HUES64 (cell line): ENCODE results near the gene AFAP1L1.

Source experiments
- H3K27ac ChIP-seq: 2 replicates; pipeline ENCODE4 v1.7.0; 2013; ENCODE audit warnings: low read depth, low read length, inconsistent platforms
- H3K27me3 ChIP-seq: 2 replicates; pipeline ENCODE4 v1.6.1; 2013; ENCODE audit warnings: mild to moderate bottlenecking, low read length; ENCODE audit not compliant: insufficient read depth
- H3K36me3 ChIP-seq: 2 replicates; pipeline ENCODE4 v1.6.1; 2013; ENCODE audit warnings: mild to moderate bottlenecking, low read length; ENCODE audit not compliant: insufficient read depth
- H3K4me1 ChIP-seq: 2 replicates; pipeline ENCODE4 v1.6.1; 2013; ENCODE audit warnings: mild to moderate bottlenecking, low read length, moderate library complexity; ENCODE audit not compliant: insufficient read depth
- H3K4me3 ChIP-seq: 2 replicates; pipeline ENCODE4 v1.5.1; 2013; ENCODE audit warnings: mild to moderate bottlenecking, low read length, moderate library complexity
- H3K9ac ChIP-seq: 2 replicates; pipeline ENCODE4 v1.6.1; 2013; ENCODE audit warnings: mild to moderate bottlenecking, low read depth, low read length
- H3K9me3 ChIP-seq: 2 replicates; pipeline ENCODE4 v1.6.1; 2013; ENCODE audit warnings: low read depth, low read length; ENCODE audit not compliant: insufficient read depth
- WGBS: fragments of 150-250, 120-280 bp; methylation state at CpG from one replicate; pipeline ENCODE4 v1.1.7; 2013; ENCODE audit warnings: missing lambda C conversion rate; 5-methylcytosine and 5-hydroxymethylcytosine counted together

AFAP1L1 gene

DNA sequence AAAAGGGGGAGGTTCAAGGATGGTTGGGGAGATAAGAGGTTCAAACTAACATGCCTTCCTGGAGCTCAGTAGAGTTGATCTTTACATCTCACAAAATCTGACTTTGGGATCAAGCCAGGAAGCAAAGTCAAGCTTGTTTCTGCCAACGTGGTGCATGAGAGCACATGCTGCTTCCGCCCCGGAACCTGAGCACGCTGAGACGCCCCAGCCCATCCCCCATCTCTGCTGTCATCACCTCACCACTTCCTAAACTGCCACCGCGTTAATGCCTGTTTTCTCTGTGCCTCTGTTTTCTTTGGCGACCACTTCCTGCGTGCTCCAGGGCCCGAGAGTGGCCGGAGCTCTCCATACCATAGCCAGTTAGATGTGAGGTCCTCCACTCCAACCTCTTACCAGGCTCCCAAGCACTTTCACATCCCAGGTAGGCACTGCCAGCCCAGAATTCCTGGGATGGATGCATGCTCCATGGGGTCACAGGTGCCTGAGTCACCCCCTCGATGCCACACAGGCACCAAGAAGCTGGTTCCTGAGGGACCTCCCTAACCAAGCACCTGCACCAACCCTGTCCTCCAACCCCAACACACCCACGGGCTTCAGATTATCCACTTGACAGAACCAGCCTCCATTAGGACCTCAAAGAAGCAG, 31.2 kb upstream of the AFAP1L1 start:
- H3K4me1 ChIP-seq = no peaks in the 10 kb centered on the region
- no peaks in the 10 kb centered on the region for H3K9me3 ChIP-seq
- 82% methylated on average over 13 of the region's 13 CpGs for WGBS
- no peak overlapping the region for H3K27ac ChIP-seq
- peaks cover 4% of the 10 kb centered on the region; the same call in 1 of the 2 replicates for H3K27me3 ChIP-seq
- no peak overlapping the region for H3K9ac ChIP-seq
- no peaks in the 10 kb centered on the region for H3K36me3 ChIP-seq
- no peak overlapping the region for H3K4me3 ChIP-seq

- H3K4me3 ChIP-seq = no peak overlapping the region
- no peak overlapping the region for H3K27ac ChIP-seq
- peaks cover 5% of the 10 kb centered on the region; the same call in 1 of the 2 replicates for H3K9me3 ChIP-seq
- 99% methylated on average over 3 of the region's 3 CpGs for WGBS
- no peaks in the 10 kb centered on the region for H3K4me1 ChIP-seq
- H3K27me3 ChIP-seq = peaks cover under 1% of the 10 kb centered on the region; the same call in 1 of the 2 replicates
- H3K36me3 ChIP-seq = no peaks in the 10 kb centered on the region
- no peak overlapping the region for H3K9ac ChIP-seq
These were observed 29.3 kb upstream of the AFAP1L1 start for GRCh38 chr5:149242339-149242738.

DNA sequence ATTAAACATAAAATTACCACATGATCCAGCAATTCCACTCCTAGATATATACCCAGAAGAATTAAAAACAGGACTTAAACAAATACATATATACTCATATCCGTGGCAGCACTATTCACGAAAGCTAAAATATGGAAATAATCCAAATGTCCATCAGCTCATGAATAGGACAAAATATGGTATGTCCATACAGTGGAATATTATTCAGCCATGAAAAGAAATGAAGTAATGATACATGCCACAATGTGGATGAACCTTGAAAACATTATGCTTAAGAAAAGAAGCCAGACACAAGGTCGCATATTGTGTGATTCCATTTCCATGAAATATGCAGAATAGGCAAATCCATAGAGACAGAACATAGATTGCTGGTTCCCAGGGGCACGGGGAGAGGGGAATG, 24.8 kb upstream of the AFAP1L1 start:
- no peaks in the 10 kb centered on the region; the same call in 1 of the 2 replicates for H3K27me3 ChIP-seq
- no peaks in the 10 kb centered on the region for H3K4me1 ChIP-seq
- H3K9ac ChIP-seq = no peak overlapping the region
- WGBS = 85% methylated on average over 4 of the region's 4 CpGs
- H3K27ac ChIP-seq = no peak overlapping the region
- peaks cover 5% of the 10 kb centered on the region; the same call in 1 of the 2 replicates for H3K9me3 ChIP-seq
- no peak overlapping the region for H3K4me3 ChIP-seq
- no peaks in the 10 kb centered on the region for H3K36me3 ChIP-seq

DNA sequence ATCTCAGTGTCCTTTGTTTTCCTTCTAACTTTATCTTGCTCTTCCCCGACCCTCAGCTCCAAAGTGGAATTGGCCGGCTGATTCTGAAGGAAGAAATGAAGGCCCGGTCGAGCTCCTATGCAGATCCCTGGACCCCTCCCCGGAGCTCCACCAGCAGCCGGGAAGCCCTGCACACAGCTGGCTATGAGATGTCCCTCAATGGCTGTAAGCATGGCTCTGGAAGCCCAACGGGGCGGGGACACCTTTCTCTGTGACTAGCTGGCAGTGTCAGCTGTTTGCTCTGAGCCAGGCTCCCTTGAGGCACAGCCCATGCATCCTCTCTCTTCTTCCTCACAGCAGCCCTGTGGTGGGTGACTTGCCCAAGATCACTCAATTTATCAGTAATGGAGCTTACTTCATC, 23.9 kb upstream of the AFAP1L1 start:
- 90% methylated on average over 8 of the region's 8 CpGs for WGBS
- no peaks in the 10 kb centered on the region for H3K36me3 ChIP-seq
- no peak overlapping the region for H3K9ac ChIP-seq
- H3K9me3 ChIP-seq = peaks cover 5% of the 10 kb centered on the region; the same call in 1 of the 2 replicates
- H3K27ac ChIP-seq = no peak overlapping the region
- H3K4me3 ChIP-seq = no peak overlapping the region
- no peaks in the 10 kb centered on the region; the same call in 1 of the 2 replicates for H3K27me3 ChIP-seq
- no peaks in the 10 kb centered on the region for H3K4me1 ChIP-seq

- H3K9ac ChIP-seq = no peak overlapping the region
- no peaks in the 10 kb centered on the region for H3K36me3 ChIP-seq
- no peaks in the 10 kb centered on the region for H3K27me3 ChIP-seq
- H3K27ac ChIP-seq = no peak overlapping the region
- no peaks in the 10 kb centered on the region for H3K4me1 ChIP-seq
- 83% methylated on average over 4 of the region's 4 CpGs for WGBS
- peaks cover 5% of the 10 kb centered on the region; the same call in 1 of the 2 replicates for H3K9me3 ChIP-seq
- no peak overlapping the region for H3K4me3 ChIP-seq
These were observed 20.1 kb upstream of the AFAP1L1 start for GRCh38 chr5:149251546-149251945.

- Histone ChIP-seq H3K36me3 (no peaks in the 10 kb centered on the region), H3K27ac (no peak overlapping the region), H3K4me3 (no peak overlapping the region), H3K9me3 (no peaks in the 10 kb centered on the region), H3K4me1 (no peaks in the 10 kb centered on the region), H3K27me3 (no peaks in the 10 kb centered on the region), H3K9ac (no peak overlapping the region)
- 35% methylated on average over 3 of the region's 3 CpGs for WGBS
These were observed 17.2 kb upstream of the AFAP1L1 start for GRCh38 chr5:149254506-149254905.

GRCh38 chr5:149256451-149256850, 15.2 kb upstream of the AFAP1L1 start:
- Histone ChIP-seq H3K27me3 (peaks cover 3% of the 10 kb centered on the region; the same call in 1 of the 2 replicates), H3K36me3 (no peaks in the 10 kb centered on the region), H3K9me3 (no peaks in the 10 kb centered on the region), H3K27ac (no peak overlapping the region), H3K4me3 (no peak overlapping the region), H3K4me1 (no peaks in the 10 kb centered on the region), H3K9ac (no peak overlapping the region)

DNA sequence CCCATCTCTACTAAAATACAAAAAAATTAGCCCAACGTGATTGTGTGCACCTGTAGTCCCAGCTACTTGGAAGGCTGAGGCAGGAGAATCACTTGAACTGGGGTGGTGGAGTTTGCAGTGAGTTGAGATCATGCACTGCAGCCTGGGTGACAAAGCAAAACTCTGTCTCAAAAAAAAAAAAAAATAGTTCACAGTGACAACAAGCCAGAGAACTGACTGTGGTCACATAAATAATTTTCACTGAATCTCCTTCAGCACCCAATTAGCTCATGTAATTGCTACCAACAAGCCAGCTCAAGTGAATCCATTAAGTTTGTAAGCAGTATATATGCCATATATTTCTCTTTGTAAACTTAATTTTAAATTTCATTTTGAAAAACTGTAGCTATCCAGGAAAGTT, 14.5 kb upstream of the AFAP1L1 start:
- H3K9ac ChIP-seq = no peak overlapping the region
- 58% methylated on average over 1 of the region's 1 CpG for whole genome bisulfite sequencing
- H3K4me1 ChIP-seq = no peaks in the 10 kb centered on the region
- no peak overlapping the region for H3K27ac ChIP-seq
- no peak overlapping the region for H3K4me3 ChIP-seq
- peaks cover 3% of the 10 kb centered on the region; the same call in 1 of the 2 replicates for H3K27me3 ChIP-seq
- no peaks in the 10 kb centered on the region for H3K36me3 ChIP-seq
- H3K9me3 ChIP-seq = no peaks in the 10 kb centered on the region

- Histone ChIP-seq H3K9ac (no peak overlapping the region), H3K27ac (no peak overlapping the region), H3K4me3 (no peak overlapping the region), H3K9me3 (no peaks in the 10 kb centered on the region), H3K36me3 (no peaks in the 10 kb centered on the region), H3K4me1 (no peaks in the 10 kb centered on the region), H3K27me3 (peaks cover 3% of the 10 kb centered on the region; the same call in 1 of the 2 replicates)
- WGBS = 85% methylated on average over 9 of the region's 10 CpGs
These were observed 13.6 kb upstream of the AFAP1L1 start for GRCh38 chr5:149257889-149258705.

DNA sequence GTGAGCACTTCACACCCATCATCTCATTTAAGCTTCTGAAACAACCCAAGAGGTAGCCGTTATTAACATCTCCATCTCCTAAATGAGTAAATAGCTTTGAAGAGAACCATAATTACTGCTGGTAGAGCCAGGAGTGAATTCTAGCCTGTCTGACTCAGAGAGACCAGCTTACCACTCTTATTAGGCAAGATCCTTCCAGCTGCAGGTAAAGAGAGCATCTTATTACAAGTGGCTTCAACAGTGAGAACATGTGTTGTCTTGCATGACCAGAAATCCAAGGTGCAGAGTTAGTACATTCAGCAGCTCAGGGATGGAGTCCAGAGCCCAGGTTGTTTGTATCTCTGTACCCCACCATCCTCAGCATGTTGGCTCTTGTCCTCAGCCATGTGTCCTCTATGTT, 10.9 kb upstream of the AFAP1L1 start:
- WGBS = 100% methylated on average over 1 of the region's 1 CpG

DNA sequence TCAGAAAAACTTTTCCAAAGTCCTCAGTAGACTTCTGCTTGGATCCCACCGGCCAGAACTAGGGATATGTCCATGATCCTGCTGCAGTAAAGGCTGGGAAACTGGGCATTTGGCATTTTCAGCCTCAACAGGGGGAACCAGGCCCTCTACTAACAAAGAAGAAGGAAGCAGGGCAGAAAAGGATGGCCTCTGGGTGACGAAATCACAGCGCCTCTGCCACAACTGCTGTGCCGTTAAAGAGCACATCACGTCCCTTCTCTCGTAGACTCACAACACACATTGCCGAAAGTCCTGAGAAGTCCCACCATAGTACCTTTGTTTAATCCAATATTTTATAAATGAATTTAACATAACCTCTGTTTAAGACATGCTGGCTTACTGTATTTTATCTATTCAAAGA, 10.4 kb upstream of the AFAP1L1 start:
- Histone ChIP-seq H3K4me3 (no peak overlapping the region), H3K36me3 (no peaks in the 10 kb centered on the region), H3K4me1 (no peaks in the 10 kb centered on the region), H3K27ac (no peak overlapping the region), H3K9me3 (no peaks in the 10 kb centered on the region), H3K27me3 (peaks cover 14% of the 10 kb centered on the region), H3K9ac (no peak overlapping the region)
- WGBS = 82% methylated on average over 7 of the region's 7 CpGs

More for the DNA sequence above, 10.9 kb upstream of the AFAP1L1 start:
- no peak overlapping the region for H3K9ac ChIP-seq
- peaks cover 14% of the 10 kb centered on the region for H3K27me3 ChIP-seq
- no peak overlapping the region for H3K27ac ChIP-seq
- no peaks in the 10 kb centered on the region for H3K36me3 ChIP-seq
- H3K4me1 ChIP-seq = no peaks in the 10 kb centered on the region
- no peak overlapping the region for H3K4me3 ChIP-seq
- no peaks in the 10 kb centered on the region for H3K9me3 ChIP-seq
